Measurements from ENCODE around the gene HNRNPL.
"Not testable (repeated sequence)": the region's sequence is repeated elsewhere in the genome, so short reads cannot be mapped to it uniquely, and the experiment has no call there.

HNRNPL gene

DNA sequence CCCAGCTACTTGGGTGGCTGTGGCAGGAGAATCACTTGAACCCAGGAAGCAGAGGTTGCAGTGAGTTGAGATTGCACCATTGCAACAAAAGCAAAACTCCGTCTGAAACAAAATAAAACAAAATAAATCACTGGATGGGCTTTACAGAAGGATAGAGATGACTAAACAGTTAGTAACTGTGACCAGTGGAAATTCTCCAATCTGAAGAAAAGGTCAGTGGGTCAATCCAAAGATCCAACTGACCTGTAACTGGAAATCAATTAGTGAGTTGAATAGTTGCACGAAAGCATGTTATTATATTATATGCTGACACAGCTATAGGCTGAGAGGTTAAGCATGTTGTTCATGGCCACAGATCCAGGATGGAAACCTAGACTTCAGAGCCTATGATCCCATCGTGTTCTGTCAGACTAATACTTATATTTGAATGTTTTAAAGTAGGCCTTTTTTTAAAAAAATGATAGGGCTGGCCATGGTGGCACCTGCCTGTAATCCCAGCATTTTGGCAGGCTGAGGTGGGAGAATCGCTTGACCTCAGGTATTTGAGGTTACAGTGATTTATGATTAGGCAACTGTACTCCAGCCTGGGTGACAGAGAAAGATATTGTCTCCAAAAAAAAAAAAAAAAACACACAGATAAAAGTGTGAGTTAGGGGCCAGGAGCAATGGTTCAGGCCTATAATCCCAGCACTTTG lies 19.6 kb downstream of the HNRNPL start:
- no peak for DNase-seq (ENCODE audit: low read depth in 2 of 2)

DNA sequence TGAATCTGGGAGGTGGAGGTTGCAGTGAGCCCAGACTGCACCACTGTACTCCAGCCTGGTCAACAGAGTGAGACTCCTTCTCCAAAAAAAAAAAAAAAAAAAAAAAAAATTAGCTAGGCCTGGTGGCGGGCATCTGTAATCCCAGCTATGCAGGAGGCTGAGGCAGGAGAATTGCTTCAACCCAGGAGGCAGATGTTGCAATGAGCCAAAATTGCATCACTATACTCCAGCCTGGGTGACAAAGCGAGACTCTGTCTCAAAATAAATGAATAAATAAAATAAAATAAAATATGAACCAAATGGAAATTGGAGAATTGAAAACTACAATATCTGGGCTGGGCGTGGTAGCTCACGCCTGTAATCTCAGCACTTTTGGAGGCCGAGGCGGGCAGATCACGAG lies 20.6 kb downstream of the HNRNPL start:
- DNase-seq (ENCODE audit: low read depth in 2 of 2): not testable (repeated sequence)

DNA sequence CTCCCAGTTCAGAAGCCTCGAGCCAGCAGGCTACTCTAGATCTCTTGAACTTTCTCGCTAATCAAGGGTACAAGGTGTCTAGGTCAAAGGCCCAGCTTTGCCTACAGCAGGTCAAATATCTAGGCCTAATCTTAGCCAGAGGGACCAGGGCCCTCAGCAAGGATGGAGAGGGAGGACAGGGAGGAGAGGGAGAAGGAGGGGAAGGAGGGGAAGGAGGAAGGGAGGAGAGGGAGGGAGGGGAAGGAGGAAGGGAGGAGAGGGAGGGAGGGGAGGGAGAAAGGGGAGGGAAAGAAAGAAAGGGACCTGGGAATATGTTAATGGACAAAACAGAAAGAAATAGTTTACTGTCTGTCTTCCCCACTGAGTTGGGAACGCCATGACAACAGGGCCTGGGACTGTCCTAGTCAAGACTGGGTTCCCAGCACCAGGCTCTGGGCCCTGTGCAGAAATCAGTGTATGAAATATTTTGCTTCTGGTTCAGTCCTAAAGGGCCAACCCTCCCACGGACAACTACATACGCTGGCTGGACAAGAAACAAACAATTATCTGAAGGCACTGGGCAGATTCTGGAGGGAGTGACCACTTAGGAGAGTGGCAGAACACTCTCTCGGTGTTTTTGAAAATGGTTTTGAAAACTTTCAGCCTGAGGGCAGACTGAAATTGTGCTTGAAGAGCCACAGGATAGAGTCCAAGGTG lies 22.8 kb downstream of the HNRNPL start:
- no peak for DNase-seq (ENCODE audit: low read depth in 2 of 2)

DNA sequence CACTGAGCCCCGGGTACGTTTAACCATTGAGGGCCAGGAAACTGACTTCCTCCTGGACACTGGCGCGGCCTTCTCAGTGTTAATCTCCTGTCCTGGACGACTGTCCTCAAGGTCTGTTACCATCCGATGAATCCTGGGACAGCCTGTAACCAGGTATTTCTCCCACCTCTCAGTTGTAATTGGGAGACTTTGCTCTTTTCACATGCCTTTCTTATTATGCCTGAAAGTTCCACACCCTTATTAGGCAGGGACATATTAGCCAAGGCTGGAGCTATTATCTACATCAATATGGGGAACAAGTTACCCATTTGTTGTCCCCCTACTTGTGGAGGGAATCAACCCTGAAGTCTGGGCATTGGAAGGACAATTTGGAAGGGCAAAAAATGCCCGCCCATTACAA lies 23.9 kb downstream of the HNRNPL start:
- not testable (repeated sequence) for DNase-seq (ENCODE audit: low read depth in 2 of 2)

DNA sequence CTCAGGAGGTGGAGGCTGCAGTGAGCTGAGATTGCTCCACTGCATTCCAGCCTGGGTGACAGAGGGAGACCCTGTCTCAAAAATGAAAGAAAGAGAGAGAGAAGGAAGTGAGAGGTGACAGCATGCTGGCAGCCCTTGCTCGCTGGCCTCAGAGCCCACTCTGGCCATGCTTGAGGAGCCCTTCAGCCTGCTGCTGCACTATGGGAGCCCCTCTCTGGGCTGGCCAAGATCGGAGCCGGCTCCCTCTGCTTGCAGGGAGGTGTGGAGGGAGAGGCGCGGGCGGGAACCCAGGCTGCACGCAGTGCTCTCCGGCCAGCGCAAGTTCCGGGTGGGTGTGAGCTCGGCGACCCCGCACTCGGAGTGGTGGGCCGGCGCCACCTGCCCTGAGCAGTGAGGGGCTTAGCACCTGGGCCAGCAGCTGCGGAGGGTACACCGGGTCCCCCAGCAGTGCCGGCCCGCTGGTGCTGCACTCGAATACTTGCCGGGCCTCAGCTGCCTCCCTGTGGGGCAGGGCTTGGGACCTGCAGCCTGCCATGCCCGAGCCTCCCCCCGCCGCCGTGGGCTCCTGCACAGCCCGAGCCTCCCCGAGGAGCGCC lies 28.5 kb downstream of the HNRNPL start:
- DNase-seq (ENCODE audit: low read depth in 2 of 2): not testable (repeated sequence)

DNA sequence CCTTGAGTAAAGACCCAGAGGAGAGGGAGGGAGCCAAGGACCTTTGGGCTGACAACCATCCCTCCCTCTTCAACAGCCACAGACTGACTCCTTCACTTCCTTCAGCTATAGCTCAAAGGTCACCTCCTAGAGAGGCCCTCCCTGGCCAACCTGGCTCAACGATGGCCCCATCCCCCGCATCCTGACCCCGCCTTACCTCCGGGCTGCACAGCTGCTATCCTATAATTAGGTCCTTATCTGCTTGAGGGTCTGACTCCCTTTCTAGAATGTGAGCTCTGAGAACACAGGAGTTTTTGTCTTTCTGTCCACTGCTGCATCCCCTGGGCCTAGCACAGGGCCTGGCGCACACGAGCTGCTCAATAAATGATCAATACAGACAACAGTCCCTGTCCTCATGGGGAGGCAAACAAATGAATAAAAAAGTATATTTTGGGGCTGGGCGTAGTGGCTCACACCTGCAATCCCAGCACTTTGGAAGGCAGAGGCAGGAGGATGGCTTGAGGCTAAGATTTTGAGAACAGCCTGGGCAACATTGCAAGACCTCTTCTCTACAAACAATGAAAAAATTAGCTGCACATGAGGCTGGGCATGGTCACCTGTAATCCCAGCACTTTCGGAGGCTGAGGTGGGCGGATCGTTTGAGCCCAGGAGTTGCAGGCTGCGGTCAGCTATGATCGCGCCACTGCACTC lies 30.4 kb downstream of the HNRNPL start:
- DNase-seq (ENCODE audit: low read depth in 2 of 2): no peak

DNA sequence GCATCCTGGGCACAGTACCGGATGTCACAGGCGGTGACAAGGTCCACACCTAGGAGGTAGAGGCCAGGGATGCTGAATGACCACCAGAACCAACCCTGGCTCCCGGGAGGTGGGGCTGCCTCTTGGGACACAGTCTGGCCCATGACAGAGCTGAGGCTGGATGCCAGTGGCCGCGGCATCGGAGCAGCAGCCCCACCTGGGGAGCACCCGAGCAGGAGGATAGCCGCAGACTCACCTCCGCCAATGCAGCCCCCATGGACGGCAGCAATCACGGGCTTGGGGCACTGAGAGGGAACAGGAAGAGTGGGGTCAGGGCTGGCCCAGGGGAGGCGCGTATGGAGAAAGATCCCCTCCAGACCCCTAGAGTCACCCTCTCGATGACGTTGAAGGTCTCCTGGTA lies 32.7 kb downstream of the HNRNPL start:
- no peak for DNase-seq (ENCODE audit: low read depth in 2 of 2)

DNA sequence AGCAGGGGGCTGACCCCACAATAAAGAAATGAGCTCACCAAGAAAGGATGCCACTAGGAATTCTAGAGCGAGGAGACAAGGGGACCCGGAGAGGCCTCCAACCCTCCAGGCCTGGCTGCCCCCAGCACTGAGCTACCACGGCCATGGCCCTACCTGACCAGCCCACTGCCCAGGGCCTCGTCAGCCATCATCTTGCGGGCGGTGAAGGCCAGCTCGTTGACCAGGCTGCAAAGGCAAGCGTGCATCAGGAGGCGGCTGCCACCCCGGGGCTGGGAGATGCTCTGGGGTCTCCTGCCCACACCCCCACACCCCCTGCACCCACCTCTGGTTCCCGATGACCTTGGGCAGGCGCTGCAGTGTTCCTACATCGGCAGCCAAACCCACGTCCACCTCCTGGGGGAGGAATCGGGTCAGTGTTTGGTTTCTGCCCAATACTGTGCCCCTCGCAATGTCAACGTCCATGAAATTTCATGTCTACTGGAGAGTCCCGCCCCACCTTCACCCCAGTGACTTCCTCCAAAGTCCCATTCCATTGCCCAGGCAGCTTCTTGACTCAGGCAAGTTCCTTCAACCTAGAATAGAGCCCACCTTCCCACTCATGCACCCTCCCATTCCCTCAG lies 33.5 kb downstream of the HNRNPL start:
- DNase-seq (ENCODE audit: low read depth in 2 of 2): no peak

DNA sequence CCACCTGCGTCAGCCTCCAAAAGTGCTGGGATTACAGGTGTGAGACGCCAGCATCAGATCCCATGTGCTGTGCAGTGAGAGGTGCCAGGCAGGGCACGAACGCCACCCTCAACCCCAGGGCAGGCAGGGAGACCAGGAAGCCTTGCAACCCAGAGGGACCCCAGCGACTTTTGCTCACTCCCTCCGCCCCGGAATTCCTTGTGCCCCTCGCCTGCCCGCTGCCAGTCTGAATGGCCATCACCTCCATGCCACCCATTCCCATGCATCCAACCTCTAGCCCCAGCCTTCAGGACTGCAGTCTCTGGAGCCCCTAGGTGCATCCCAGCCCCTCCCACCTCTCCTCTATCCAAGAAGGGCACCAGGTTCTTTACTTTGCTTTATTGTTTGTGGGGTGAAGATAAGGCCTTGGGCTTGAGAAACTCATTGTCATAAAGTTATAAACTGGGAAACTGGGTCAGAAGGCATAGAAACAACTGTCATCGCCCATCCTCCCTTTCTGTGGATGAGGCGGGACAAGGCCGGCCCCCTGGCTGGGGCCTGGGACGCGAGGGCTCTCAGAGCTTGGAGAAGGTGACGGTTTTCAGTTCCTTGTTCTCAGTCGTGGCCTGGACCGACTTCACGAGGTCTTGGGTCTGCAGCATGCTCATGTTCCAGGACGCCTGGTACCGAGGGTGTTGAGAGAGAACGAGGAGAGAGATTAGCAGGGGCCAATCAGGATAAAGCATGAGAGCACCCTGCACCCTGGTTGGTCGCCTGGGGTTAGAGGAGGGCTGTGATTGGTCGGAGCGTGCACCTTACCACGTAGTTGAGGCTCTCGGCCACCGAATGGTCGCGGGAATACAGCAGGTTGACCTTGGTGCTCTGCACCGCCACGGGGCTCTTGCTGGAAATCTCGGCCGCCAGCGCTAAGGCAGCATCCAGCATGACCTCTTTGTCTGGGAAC lies 34.5 kb downstream of the HNRNPL start:
- DNase-seq (ENCODE audit: low read depth in 2 of 2): no peak

DNA sequence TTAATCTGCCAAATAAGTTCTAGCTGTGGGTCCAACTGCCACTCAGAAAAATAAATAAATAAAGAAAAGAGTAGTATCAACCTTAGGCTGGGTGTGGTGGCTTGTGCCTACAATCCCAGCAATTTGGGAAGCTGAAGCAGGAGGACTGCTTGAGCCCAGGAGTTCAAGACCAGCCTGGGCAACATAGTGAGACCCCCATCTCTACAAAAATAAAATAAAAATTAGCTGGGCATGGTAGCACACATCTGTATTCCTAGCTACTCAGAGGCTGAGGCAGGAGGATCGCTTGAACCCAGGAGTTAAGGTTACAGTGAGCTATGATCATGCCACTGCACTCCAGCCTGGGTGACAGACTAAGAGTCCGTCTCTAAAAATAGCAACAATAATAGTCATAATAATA lies 35.9 kb downstream of the HNRNPL start:
- not testable (repeated sequence) for DNase-seq (ENCODE audit: low read depth in 2 of 2)

DNA sequence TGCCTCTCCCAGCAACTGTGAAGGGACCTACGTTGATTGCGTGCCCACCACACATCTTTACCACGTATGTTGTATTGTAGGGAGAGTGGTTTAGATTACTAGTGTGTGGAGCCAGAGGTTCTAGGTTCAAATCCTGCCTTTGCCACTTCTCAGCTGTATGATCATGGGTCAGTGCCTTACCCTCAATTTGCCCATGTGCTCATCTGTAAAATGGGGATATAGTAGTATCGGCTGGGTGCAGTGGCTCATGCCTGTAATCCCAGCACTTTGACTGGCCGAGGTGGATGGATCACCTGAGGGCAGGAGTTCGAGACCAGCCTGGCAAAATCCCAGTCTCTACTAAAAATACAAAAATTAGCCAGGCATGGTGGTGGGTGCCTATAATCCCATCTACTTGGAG lies 36.5 kb downstream of the HNRNPL start:
- no peak for DNase-seq (ENCODE audit: low read depth in 2 of 2)

DNA sequence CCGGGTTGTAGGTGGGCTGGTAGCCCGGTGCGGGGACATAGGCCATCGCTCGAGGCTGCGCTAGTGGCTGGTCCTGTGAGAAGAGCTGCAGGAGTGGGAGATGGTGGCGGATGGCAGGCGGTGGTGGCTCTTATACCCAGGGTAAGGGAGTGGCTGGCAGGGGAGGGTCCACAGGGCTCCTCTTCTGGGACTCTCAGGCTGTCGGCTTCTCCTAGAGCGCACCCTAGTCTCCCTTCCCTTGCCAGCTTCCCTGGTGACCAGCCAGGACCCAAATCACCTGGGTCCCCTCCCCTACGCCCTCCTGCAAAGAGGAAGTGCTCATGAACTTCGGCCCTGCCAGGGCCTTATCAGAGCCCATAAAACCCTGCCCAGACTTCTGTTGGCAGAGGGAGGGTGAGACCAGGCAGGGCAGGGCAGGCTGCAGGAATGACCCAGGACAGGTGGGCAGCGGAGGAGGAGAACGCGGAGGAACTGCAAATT lies 36.9 kb downstream of the HNRNPL start, which contains the start of gene LGALS4:
Gene LGALS4, minus strand, starts transcription at position 105 of the 480 bp plus-strand sequence. Its CDS starts 59 bp downstream, at position 46.
- DNase-seq (ENCODE audit: low read depth in 2 of 2): no peak

DNA sequence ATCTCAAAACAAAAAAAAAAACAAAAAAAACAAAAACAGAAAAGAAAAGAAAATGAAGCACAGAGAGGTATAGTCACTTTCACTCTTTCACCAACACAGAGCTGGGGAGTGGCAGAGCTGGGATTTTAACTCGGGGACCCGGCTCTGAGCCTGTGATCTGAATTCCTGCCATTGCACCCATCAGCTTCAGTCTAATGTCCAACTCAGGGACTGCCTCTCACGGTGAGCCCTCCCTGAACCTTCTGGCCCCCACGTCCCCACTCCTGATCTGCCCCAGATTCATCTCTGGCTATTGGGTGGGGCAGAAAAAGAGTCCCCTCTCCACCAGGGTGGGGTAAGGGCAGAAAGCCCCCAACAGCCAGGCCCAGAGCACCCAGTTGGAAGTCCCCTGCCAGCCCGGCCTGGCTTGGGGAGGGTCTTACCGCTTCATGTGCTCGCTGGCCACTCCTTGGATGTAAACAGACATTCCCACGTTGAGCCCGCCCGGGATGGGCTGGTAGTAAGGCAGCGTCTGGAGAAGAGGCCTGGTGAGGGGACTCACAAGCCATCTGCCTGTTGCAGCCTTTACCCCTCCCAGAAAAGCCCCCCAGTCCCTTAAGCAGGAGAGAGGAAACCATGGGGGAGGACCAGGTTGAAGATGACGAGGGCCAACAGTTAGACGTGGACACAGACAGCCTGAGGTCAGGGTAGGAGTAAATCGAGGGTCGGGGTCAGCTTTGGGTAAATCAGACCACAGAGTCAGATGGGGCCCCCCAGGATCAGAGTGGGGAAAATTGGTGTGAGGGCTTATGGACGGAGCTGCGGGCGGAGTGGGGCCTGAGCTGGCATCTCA lies 37.6 kb downstream of the HNRNPL start:
- no peak for DNase-seq (ENCODE audit: low read depth in 2 of 2)

DNA sequence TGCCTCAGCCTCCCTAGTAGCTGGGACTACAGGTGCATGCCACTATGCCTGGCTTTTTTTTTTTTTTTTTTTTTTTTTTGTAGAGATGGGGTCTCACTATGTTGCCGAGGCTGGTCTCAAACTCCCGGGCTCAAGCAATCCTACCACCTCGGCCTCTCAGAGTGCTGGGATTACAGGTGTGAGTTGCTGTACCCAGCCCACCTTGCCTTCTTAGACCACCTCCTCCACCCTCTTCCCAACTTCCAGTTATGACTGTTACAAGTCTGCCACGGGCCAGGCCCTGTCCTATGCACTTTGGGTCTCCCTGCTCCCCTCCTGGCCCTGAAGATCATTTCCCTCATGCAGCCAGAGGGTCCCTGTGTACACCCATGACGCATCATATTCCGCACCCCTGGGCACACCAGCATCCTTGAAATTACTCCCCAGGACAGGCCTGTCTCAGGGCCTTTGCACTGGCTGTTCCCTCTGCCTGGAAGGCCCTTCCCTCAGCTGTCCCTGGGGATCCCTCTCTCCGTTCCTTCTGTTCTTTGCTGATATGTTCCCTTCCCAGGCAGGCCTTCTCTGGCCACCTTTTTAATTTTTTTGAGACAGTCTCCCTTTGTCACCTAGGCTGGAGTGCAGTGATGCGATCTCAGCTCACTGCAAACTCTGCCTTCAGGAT lies 40.1 kb downstream of the HNRNPL start:
- no peak for DNase-seq (ENCODE audit: low read depth in 2 of 2)

DNA sequence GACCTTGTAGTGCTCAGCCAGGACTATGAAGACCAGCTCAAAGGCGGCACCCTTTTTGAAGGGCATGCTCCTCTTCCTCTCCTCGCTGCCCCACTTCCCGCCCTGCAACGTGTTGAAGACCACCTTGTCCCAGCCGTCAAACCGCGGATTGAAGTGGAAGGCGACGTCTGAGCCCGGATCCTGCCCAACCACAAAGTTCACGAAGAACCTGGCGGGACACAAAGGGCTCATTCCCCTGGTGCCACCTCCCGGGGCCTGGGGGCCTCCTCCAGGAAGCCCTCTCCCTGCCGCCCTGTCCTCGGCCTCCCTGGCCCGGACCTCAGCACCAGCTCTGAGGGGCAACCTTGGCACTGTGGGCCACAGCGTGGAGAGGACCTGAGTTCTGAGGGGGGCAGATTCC lies 41.0 kb downstream of the HNRNPL start:
- no peak for DNase-seq (ENCODE audit: low read depth in 2 of 2)

DNA sequence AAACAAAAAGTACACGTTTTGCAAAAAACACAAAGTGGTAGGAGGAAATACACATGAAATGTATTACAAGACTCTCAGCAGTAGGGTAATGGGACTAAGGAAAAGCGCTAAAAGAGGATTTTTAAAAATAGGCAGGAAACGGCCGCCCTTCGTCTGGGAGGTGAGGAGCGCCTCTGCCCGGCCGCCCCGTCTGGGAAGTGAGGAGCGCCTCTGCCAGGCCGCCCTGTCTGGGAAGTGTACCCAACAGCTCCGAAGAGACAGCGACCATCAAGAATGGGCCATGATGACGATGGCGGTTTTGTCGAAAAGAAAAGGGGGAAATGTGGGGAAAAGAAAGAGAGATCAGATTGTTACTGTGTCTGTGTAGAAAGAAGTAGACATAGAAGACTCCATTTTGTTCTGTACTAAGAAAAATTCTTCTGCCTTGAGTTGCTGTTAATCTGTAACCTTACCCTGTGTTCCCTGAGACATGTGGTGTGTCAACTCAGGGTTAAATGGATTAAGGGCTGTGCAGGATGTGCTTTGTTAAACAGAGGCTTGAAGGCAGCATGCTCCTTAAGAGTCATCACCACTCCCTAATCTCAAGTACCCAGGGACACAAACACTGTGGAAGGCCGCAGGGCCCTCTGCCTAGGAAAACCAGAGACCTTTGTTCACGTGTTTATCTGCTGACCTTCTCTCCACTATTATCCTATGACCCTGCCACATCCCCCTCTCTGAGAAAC lies 42.2 kb downstream of the HNRNPL start:
- DNase-seq (ENCODE audit: low read depth in 2 of 2): not testable (repeated sequence)

DNA sequence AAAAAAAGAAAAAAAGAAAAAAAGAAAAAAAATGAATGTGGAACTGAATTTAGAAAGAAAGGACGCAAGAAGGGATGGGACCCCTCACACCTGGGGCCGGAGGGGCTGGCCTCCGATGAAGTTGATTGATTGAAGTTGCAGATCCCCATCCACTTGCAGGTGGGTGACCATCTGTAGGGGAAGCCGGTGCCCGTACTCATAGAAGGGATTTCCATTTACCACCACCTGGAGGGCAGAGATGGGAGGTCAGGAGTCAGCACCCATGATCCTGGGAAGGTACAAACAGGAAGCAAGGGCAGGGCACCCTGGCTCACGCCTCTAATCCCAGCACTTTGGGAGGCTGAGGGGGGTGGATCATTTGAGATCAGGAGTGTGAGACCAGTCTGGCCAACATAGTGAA lies 43.4 kb downstream of the HNRNPL start:
- no peak for DNase-seq (ENCODE audit: low read depth in 2 of 2)

DNA sequence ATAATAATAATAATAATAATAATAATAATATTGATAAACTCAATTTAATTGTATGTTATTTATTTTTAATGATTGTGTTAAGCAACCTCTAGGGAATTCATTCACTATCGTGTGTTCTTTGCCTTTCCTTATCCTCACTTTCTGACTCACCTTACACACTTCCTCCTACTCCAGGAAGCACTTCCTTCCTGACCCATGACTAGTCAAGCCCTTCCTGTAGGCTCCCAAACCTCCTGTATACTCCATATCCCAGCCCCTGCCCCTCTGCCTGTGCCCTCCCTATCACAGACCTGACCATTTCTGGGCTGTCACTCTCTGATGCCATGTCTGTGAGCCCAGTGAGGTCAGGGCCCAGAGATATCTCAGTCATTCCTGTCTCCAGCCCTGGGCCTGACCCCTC lies 44.6 kb downstream of the HNRNPL start:
- DNase-seq (ENCODE audit: low read depth in 2 of 2): no peak

DNA sequence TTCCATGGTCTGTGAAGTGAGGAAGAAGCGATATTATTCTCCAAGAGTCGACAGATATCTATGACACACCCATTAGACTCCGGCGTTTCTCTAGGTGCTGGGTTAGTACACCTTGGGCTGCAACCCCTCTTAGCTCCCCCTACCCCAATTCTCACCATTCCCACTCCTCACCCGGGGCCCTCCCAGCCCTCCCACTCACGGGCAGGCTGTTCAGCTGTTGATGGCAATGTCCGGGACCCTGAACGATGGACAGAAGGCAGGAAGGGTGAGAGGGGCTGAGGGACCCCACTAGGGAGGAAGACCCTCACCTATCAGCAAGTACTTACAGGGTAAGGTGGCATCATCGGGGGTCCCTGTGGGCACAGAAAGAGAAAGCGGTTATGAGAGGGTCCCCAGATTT lies 46.2 kb downstream of the HNRNPL start:
- DNase-seq (ENCODE audit: low read depth in 2 of 2): no peak

Data from fibroblast of skin of left biceps (primary cell).